Measurements from ENCODE around the gene GPATCH2L.

The GPATCH2L gene

GRCh38 chr14:76146976-76147375 is 4.7 kb upstream of the GPATCH2L start:
- Histone ChIP-seq H3K36me3 (ENCODE audit: low read length) (no peaks in the 10 kb centered on the region), H3K9me2 (replicated peaks; ENCODE audit: insufficient read depth, low read length) (no peaks in the 10 kb centered on the region), H3K27ac (ENCODE audit: low read depth, low read length) (no peak overlapping the region), H3K27me3 (ENCODE audit: low read length) (no peaks in the 10 kb centered on the region), H3K9me3 (ENCODE audit: insufficient read depth, low read length) (0 out of 2 replicates have a peak, but pooled peaks cover 8% of the 10 kb centered on the region), H3K79me2 (ENCODE audit: insufficient read depth, low read length) (no peaks in the 10 kb centered on the region), H3F3A (ENCODE audit: insufficient read depth) (no peaks in the 10 kb centered on the region), H2AFZ (ENCODE audit: low read depth, low read length, severe bottlenecking) (no peak overlapping the region), H4K20me1 (ENCODE audit: low read depth, low read length) (no peaks in the 10 kb centered on the region), H3K4me3 (ENCODE audit: insufficient read depth, low read length, poor library complexity, severe bottlenecking) (no peak overlapping the region), H3K4me2 (ENCODE audit: low read depth, low read length, poor library complexity, severe bottlenecking) (no peak overlapping the region), H3K9ac (ENCODE audit: low read length) (no peak overlapping the region)
- TF ChIP-seq EZH2phosphoT487 (conservative IDR thresholded peaks at IDR 0.05; ENCODE audit: low read length) (no peak), CTCF (IDR thresholded peaks at IDR 0.05; ENCODE audit: insufficient read depth, low read length, poor library complexity, severe bottlenecking) (no peak)

DNA sequence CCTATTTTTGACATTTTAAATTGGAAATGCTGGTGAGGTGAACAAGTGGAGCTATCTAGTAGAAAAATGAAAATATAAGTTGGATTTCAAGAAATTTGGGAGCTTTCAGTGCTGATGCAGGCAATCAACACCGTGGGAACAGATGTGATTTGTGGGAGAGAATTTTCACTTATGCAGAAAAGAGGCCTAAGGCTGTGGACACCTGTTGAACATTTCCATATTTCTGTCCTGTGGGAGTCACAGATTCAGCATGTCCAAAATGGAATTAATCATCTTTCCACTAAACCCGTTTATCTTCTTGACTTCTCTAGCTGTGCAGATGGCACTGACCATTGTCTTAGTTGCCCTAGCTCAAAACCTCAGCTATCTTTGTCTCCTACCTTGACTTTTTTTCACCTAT is 2.5 kb upstream of the GPATCH2L start:
- TF ChIP-seq EZH2phosphoT487 (conservative IDR thresholded peaks at IDR 0.05; ENCODE audit: low read length) = no peak
- no peak for TF ChIP-seq CTCF (IDR thresholded peaks at IDR 0.05; ENCODE audit: insufficient read depth, low read length, poor library complexity, severe bottlenecking)
- Histone ChIP-seq H3K4me2 (ENCODE audit: low read depth, low read length, poor library complexity, severe bottlenecking) (no peak overlapping the region), H3K27ac (ENCODE audit: low read depth, low read length) (no peak overlapping the region), H2AFZ (ENCODE audit: low read depth, low read length, severe bottlenecking) (no peak overlapping the region), H3K9me3 (ENCODE audit: insufficient read depth, low read length) (no peaks in the 10 kb centered on the region), H3K27me3 (ENCODE audit: low read length) (no peaks in the 10 kb centered on the region), H3F3A (ENCODE audit: insufficient read depth) (no peaks in the 10 kb centered on the region), H3K36me3 (ENCODE audit: low read length) (no peaks in the 10 kb centered on the region), H3K9ac (ENCODE audit: low read length) (no peak overlapping the region), H3K4me3 (ENCODE audit: insufficient read depth, low read length, poor library complexity, severe bottlenecking) (no peak overlapping the region), H3K9me2 (replicated peaks; ENCODE audit: insufficient read depth, low read length) (no peaks in the 10 kb centered on the region), H4K20me1 (ENCODE audit: low read depth, low read length) (no peaks in the 10 kb centered on the region; the same call in 1 of the 2 replicates), H3K79me2 (ENCODE audit: insufficient read depth, low read length) (peaks cover 21% of the 10 kb centered on the region)

- TF ChIP-seq CTCF (IDR thresholded peaks at IDR 0.05; ENCODE audit: insufficient read depth, low read length, poor library complexity, severe bottlenecking) = no peak
- no peak for TF ChIP-seq EZH2phosphoT487 (conservative IDR thresholded peaks at IDR 0.05; ENCODE audit: low read length)
- Histone ChIP-seq H3K4me2 (ENCODE audit: low read depth, low read length, poor library complexity, severe bottlenecking) (peak overlapping the region; percentile 64), H3K27me3 (ENCODE audit: low read length) (no peaks in the 10 kb centered on the region), H2AFZ (ENCODE audit: low read depth, low read length, severe bottlenecking) (peak overlapping the region; percentile 73), H3K9me2 (replicated peaks; ENCODE audit: insufficient read depth, low read length) (no peaks in the 10 kb centered on the region), H3K9me3 (ENCODE audit: insufficient read depth, low read length) (no peaks in the 10 kb centered on the region), H4K20me1 (ENCODE audit: low read depth, low read length) (peaks cover 10% of the 10 kb centered on the region; the same call in 1 of the 2 replicates), H3K9ac (ENCODE audit: low read length) (peak overlapping the region; percentile 81), H3K79me2 (ENCODE audit: insufficient read depth, low read length) (peaks cover 52% of the 10 kb centered on the region), H3K27ac (ENCODE audit: low read depth, low read length) (peak overlapping the region; percentile 43), H3F3A (ENCODE audit: insufficient read depth) (no peaks in the 10 kb centered on the region), H3K36me3 (ENCODE audit: low read length) (peaks cover 7% of the 10 kb centered on the region; the same call in 1 of the 2 replicates), H3K4me3 (ENCODE audit: insufficient read depth, low read length, poor library complexity, severe bottlenecking) (peak overlapping the region; percentile 67)
Observed at GRCh38 chr14:76152333-76152681, 585 bp downstream of the GPATCH2L start.

All from SU-DHL-6 (cell line).